Panc1 (cell line): ENCODE data around the gene FTMT. TPM values are rescaled to one million over a fixed set of nuclear protein-coding genes. Genes with fewer than 3 reads are reported as not detected.

ENCODE experiments used
- ATAC-seq: fragments of 200-7000 bp; cut with Tn5 transposase; 2 replicates; pipeline ENCODE4 v1.9.1; 2020; ENCODE audit warnings: mild to moderate bottlenecking, moderate library complexity
- BruUV-seq: library from RNA; stranded (reverse); fragments of 400-500 nt; replicated peaks from 2 replicates; lab custom pipeline; 2021; lab: Mats Ljungman, UMichigan
- CTCF ChIA-PET: fragments of 300-600 bp; sonication (Branson Sonifier 250); formaldehyde crosslinking; loops from one replicate; lab custom pipeline; 2022; ENCODE audit warnings: antibody characterized with exemption; lab: Charles Lee
- POLR2A ChIA-PET: fragments of 300-600 bp; sonication (Branson Sonifier 250); formaldehyde crosslinking; loops from one replicate; lab custom pipeline; 2022; ENCODE audit warnings: antibody characterized with exemption; lab: Charles Lee
- DNase-seq: peaks from one replicate; pipeline ENCODE4 v3.0.0-alpha.2; 2010; ENCODE audit warnings: low read depth, low spot score
- H3K27ac ChIP-seq: 2 replicates; pipeline ENCODE4 v1.5.1; 2011; ENCODE audit warnings: mild to moderate bottlenecking, low read length, inconsistent platforms
- H3K27me3 ChIP-seq: fragments of 200-500 bp; sonication (Bioruptor generic); 2 replicates; pipeline ENCODE4 v1.6.0; 2014; ENCODE audit warnings: low read length, inconsistent platforms; ENCODE audit not compliant: control insufficient read depth, insufficient read depth
- H3K36me3 ChIP-seq: fragments of 200-500 bp; sonication (Bioruptor generic); 2 replicates; pipeline ENCODE4 v1.5.1; 2014; ENCODE audit warnings: inconsistent platforms, mild to moderate bottlenecking, low read length, moderate library complexity; ENCODE audit not compliant: control insufficient read depth, insufficient read depth
- H3K4me1 ChIP-seq: 2 replicates; pipeline ENCODE4 v1.5.1; 2011; ENCODE audit warnings: inconsistent platforms, mild to moderate bottlenecking, low read length, moderate library complexity; ENCODE audit not compliant: control insufficient read depth, insufficient read depth
- H3K4me3 ChIP-seq, 2 experiments: 2 replicates each; pipeline ENCODE4 v1.5.1; 2011 to 2012; ENCODE audit warnings: low read depth in 2 of 2, low read length in 2 of 2, mild to moderate bottlenecking in 2 of 2, inconsistent platforms in 1 of 2, moderate library complexity in 1 of 2
- H3K9me3 ChIP-seq: fragments of 200-500 bp; sonication (Bioruptor generic); 2 replicates; pipeline ENCODE4 v1.5.1; 2014; ENCODE audit warnings: low read depth, mild to moderate bottlenecking, inconsistent platforms, low read length, moderate library complexity; ENCODE audit not compliant: control insufficient read depth, insufficient read depth
- CTCF ChIP-seq: fragments of 450-650 bp; IDR thresholded peaks from 2 replicates; pipeline ENCODE4 v1.5.1; 2017; ENCODE audit warnings: mild to moderate bottlenecking
- POLR2AphosphoS5 ChIP-seq: IDR thresholded peaks from 2 replicates; pipeline ENCODE4 v1.6.1; 2012; ENCODE audit warnings: mild to moderate bottlenecking, low read depth, low read length, moderate library complexity
- REST ChIP-seq, 2 experiments: IDR thresholded peaks; 2 replicates each; pipeline ENCODE4 v1.6.1; 2011 to 2012; ENCODE audit warnings: low read depth in 2 of 2, control low read depth in 1 of 2, low read length in 1 of 2, mild to moderate bottlenecking in 1 of 2, moderate library complexity in 1 of 2; ENCODE audit not compliant: insufficient read depth in 1 of 2
- SIN3A ChIP-seq: IDR thresholded peaks from 2 replicates; pipeline ENCODE4 v1.6.1; 2012; ENCODE audit warnings: low read depth, mild to moderate bottlenecking, low read length, moderate library complexity, borderline replicate concordance; ENCODE audit not compliant: insufficient read depth
- TCF7L2 ChIP-seq: IDR thresholded peaks from 2 replicates; pipeline ENCODE4 v1.6.1; 2011; ENCODE audit warnings: mild to moderate bottlenecking, low read depth, low read length, inconsistent platforms
- in situ Hi-C: cut with HindIII; loops from 2 replicates; pipeline ENCODE4 v1.10.0; 2016; ENCODE audit warnings: low sequenced_read_pairs, low pct_unique_long_range_greater_than_20kb
- intact Hi-C: fragments of 100-400 bp; cut with micrococcal nuclease; formaldehyde crosslinking; loops from one replicate; pipeline ENCODE4 v1.10.0; 2022; ENCODE audit not compliant: unreplicated experiment
- total RNA-seq: library from RNA; stranded (reverse); gene quantifications from one replicate; pipeline ENCODE4 v1.2.1, GENCODE V29; 2021; ENCODE audit not compliant: unreplicated experiment

The FTMT gene
- total RNA-seq, 1 experiment from 2014 or later = not detected

GRCh38 chr5:121833617-121834016 lies 18.1 kb upstream of the FTMT start:
- Histone ChIP-seq H3K9me3 (no peaks in the 10 kb centered on the region), H3K4me1 (no peaks in the 10 kb centered on the region), H3K27ac (no peak overlapping the region), H3K4me3 (no peak overlapping the region), H3K36me3 (no peaks in the 10 kb centered on the region), H3K27me3 (no peaks in the 10 kb centered on the region)
- ATAC-seq (no peak), DNase-seq (no peak)
- ChIA-PET CTCF (no interaction called here), POLR2A (no interaction called here)
- in situ Hi-C loops = no loop called here
- no TSS peak for BruUV-seq
- no peak for TF ChIP-seq TCF7L2
- no peak for TF ChIP-seq SIN3A
- no peak for TF ChIP-seq CTCF
- TF ChIP-seq REST (IDR thresholded peaks at IDR 0.05; ENCODE audit: insufficient read depth in 1 of 2, low read depth in 2 of 2, low read length in 1 of 2) = no peak
- no peak for TF ChIP-seq POLR2AphosphoS5
- intact Hi-C loops = no loop called here

- in situ Hi-C loops (no loop called here), intact Hi-C loops (no loop called here)
- Histone ChIP-seq H3K4me3 (no peak overlapping the region), H3K27ac (no peak overlapping the region), H3K36me3 (no peaks in the 10 kb centered on the region), H3K4me1 (no peaks in the 10 kb centered on the region), H3K27me3 (no peaks in the 10 kb centered on the region), H3K9me3 (no peaks in the 10 kb centered on the region)
- DNase-seq (no peak), ATAC-seq (no peak)
- no TSS peak for BruUV-seq
- CTCF ChIA-PET = no interaction called here
- POLR2A ChIA-PET = no interaction called here
- TF ChIP-seq CTCF (no peak), REST (IDR thresholded peaks at IDR 0.05; ENCODE audit: insufficient read depth in 1 of 2, low read depth in 2 of 2, low read length in 1 of 2) (no peak), POLR2AphosphoS5 (no peak), TCF7L2 (no peak), SIN3A (no peak)
These were observed 17.7 kb upstream of the FTMT start for GRCh38 chr5:121834021-121834420.
